IMR-90 (cell line): ENCODE results near the gene CXCL16. TPM values are rescaled to one million over a fixed set of nuclear protein-coding genes. Genes with fewer than 3 reads are reported as not detected.

Experiments used
- ATAC-seq: fragments of 200-7000 bp; cut with Tn5 transposase; 2 replicates; pipeline ENCODE4 v1.9.1; 2020; ENCODE audit warnings: low read depth, mild to moderate bottlenecking, moderate library complexity
- BruUV-seq: library from RNA; stranded (reverse); fragments of 400-500 nt; replicated peaks from 2 replicates; lab custom pipeline; 2021; lab: Mats Ljungman, UMichigan
- CTCF ChIA-PET: fragments of 300-600 bp; formaldehyde crosslinking; extraction: SDS; loops from one replicate; lab custom pipeline; 2021; ENCODE audit warnings: antibody characterized with exemption; lab: Yijun Ruan, JAX
- POLR2A ChIA-PET: fragments of 300-600 bp; sonication (Branson Sonifier 250); formaldehyde crosslinking; loops from one replicate; lab custom pipeline; 2022; ENCODE audit warnings: antibody characterized with exemption; ENCODE audit not compliant: unreplicated experiment; lab: Charles Lee
- DNase-seq: peaks from one replicate; pipeline ENCODE4 v3.0.0; 2013
- H2AFZ ChIP-seq: replicated peaks from 2 replicates; pipeline ENCODE3; 2013; ENCODE audit warnings: low read length, mild to moderate bottlenecking; ENCODE audit not compliant: poor library complexity
- H2AK5ac ChIP-seq: 2 replicates; pipeline ENCODE4 v1.6.1; 2013; ENCODE audit warnings: low read depth, low read length, inconsistent platforms
- H2AK9ac ChIP-seq: replicated peaks from 2 replicates; pipeline ENCODE3; 2013; ENCODE audit warnings: mild to moderate bottlenecking, low read depth, low read length, moderate library complexity; ENCODE audit not compliant: poor library complexity
- H2BK120ac ChIP-seq: 2 replicates; pipeline ENCODE4 v1.6.1; 2013; ENCODE audit warnings: low read depth, low read length, inconsistent platforms
- H2BK15ac ChIP-seq: 3 replicates; pipeline ENCODE4 v1.6.1; 2013; ENCODE audit warnings: low read depth, low read length, inconsistent platforms
- H2BK20ac ChIP-seq: 2 replicates; pipeline ENCODE4 v1.6.1; 2013; ENCODE audit warnings: low read depth, mild to moderate bottlenecking, inconsistent platforms, low read length, moderate library complexity
- H2BK5ac ChIP-seq: 2 replicates; pipeline ENCODE4 v1.6.1; 2013; ENCODE audit warnings: mild to moderate bottlenecking, low read depth, low read length, inconsistent platforms; ENCODE audit not compliant: poor library complexity, severe bottlenecking
- H3K14ac ChIP-seq: replicated peaks from 2 replicates; pipeline ENCODE4 v1.6.1; 2013; ENCODE audit warnings: low read depth, low read length, inconsistent platforms
- H3K18ac ChIP-seq: 2 replicates; pipeline ENCODE4 v1.6.1; 2013; ENCODE audit warnings: low read depth, low read length, control low read depth
- H3K23ac ChIP-seq: 2 replicates; pipeline ENCODE4 v1.6.1; 2013; ENCODE audit warnings: low read depth, low read length, inconsistent platforms
- H3K27ac ChIP-seq: 2 replicates; pipeline ENCODE4 v1.5.1; 2013; ENCODE audit warnings: mild to moderate bottlenecking, control low read depth, low read length; ENCODE audit not compliant: insufficient read depth
- H3K27me3 ChIP-seq: 2 replicates; pipeline ENCODE4 v1.6.1; 2013; ENCODE audit warnings: low read length; ENCODE audit not compliant: control insufficient read depth, insufficient read depth
- H3K36me3 ChIP-seq: 2 replicates; pipeline ENCODE4 v1.6.1; 2013; ENCODE audit warnings: low read length, mixed read lengths; ENCODE audit not compliant: control insufficient read depth, insufficient read depth
- H3K4ac ChIP-seq: 2 replicates; pipeline ENCODE4 v1.6.1; 2013; ENCODE audit warnings: low read depth, low read length, inconsistent platforms
- H3K4me1 ChIP-seq: 2 replicates; pipeline ENCODE4 v1.6.1; 2013; ENCODE audit warnings: low read length, mixed read lengths; ENCODE audit not compliant: control insufficient read depth, insufficient read depth
- H3K4me2 ChIP-seq: 2 replicates; pipeline ENCODE4 v1.6.1; 2013; ENCODE audit warnings: low read depth, mild to moderate bottlenecking, control low read depth, low read length, moderate library complexity
- H3K4me3 ChIP-seq: 2 replicates; pipeline ENCODE4 v1.5.1; 2013; ENCODE audit warnings: low read depth, mild to moderate bottlenecking, control low read depth, low read length, moderate library complexity; ENCODE audit not compliant: insufficient read depth
- H3K56ac ChIP-seq: 2 replicates; pipeline ENCODE4 v1.6.1; 2013; ENCODE audit warnings: low read length, inconsistent platforms; ENCODE audit not compliant: insufficient read depth; ENCODE audit errors: extremely low read depth
- H3K79me1 ChIP-seq, 2 experiments: 2 replicates each; pipeline ENCODE4 v1.6.1; 2013; ENCODE audit warnings: low read length in 2 of 2, inconsistent platforms in 1 of 2, low read depth in 1 of 2
- H3K9ac ChIP-seq: 2 replicates; pipeline ENCODE4 v1.6.1; 2013; ENCODE audit warnings: low read depth, low read length, control low read depth
- H3K9me1 ChIP-seq: 2 replicates; pipeline ENCODE4 v1.6.1; 2013; ENCODE audit warnings: low read length, inconsistent platforms; ENCODE audit not compliant: insufficient read depth
- H3K9me3 ChIP-seq: 2 replicates; pipeline ENCODE4 v1.6.1; 2013; ENCODE audit warnings: low read length; ENCODE audit not compliant: control insufficient read depth, insufficient read depth
- H4K20me1 ChIP-seq: 2 replicates; pipeline ENCODE4 v1.6.1; 2013; ENCODE audit warnings: low read length, inconsistent platforms; ENCODE audit not compliant: insufficient read depth
- H4K5ac ChIP-seq: 2 replicates; pipeline ENCODE4 v1.6.1; 2013; ENCODE audit warnings: mild to moderate bottlenecking, low read depth, low read length, control low read depth
- H4K8ac ChIP-seq, 2 experiments: 2 replicates each; pipeline ENCODE4 v1.6.1; 2013; ENCODE audit warnings: low read depth in 2 of 2, low read length in 2 of 2, control low read depth in 1 of 2, inconsistent platforms in 1 of 2
- H4K91ac ChIP-seq: 2 replicates; pipeline ENCODE4 v1.6.1; 2013; ENCODE audit warnings: low read depth, low read length, inconsistent platforms; ENCODE audit not compliant: insufficient read depth
- BHLHE40 ChIP-seq: fragments of 150-350 bp; IDR thresholded peaks from 2 replicates; pipeline ENCODE4 v1.6.1; 2016; ENCODE audit warnings: mild to moderate bottlenecking, low read depth, low read length
- CEBPB ChIP-seq: IDR thresholded peaks from 2 replicates; pipeline ENCODE4 v1.6.1; 2012; ENCODE audit warnings: low read depth, low read length, improper control_type of control experiment
- CHD1 ChIP-seq: IDR thresholded peaks from 2 replicates; pipeline ENCODE4 v1.6.1; 2012; ENCODE audit warnings: low read depth, low read length, improper control_type of control experiment
- FOS ChIP-seq: fragments of 150-350 bp; IDR thresholded peaks from 2 replicates; pipeline ENCODE4 v1.6.1; 2016; ENCODE audit warnings: low read depth, low read length
- MAFK ChIP-seq: IDR thresholded peaks from 2 replicates; pipeline ENCODE4 v1.6.1; 2012; ENCODE audit warnings: low read depth, low read length, improper control_type of control experiment
- MXI1 ChIP-seq: IDR thresholded peaks from 2 replicates; pipeline ENCODE4 v1.6.1; 2012; ENCODE audit warnings: low read depth, mild to moderate bottlenecking, low read length, moderate library complexity, borderline replicate concordance
- NFE2L2 ChIP-seq: fragments of 150-350 bp; IDR thresholded peaks from 2 replicates; pipeline ENCODE4 v1.6.1; 2016; ENCODE audit warnings: low read depth, mild to moderate bottlenecking, low read length
- RCOR1 ChIP-seq: IDR thresholded peaks from 2 replicates; pipeline ENCODE4 v1.6.1; 2012; ENCODE audit warnings: mild to moderate bottlenecking, low read length, improper control_type of control experiment; ENCODE audit not compliant: insufficient replicate concordance
- RFX5 ChIP-seq: IDR thresholded peaks from 2 replicates; pipeline ENCODE4 v1.8.0; 2012; ENCODE audit warnings: low read depth, mild to moderate bottlenecking, low read length, moderate library complexity
- SMC3 ChIP-seq: fragments of 150-350 bp; IDR thresholded peaks from 2 replicates; pipeline ENCODE4 v1.6.1; 2016; ENCODE audit warnings: low read depth, mild to moderate bottlenecking, antibody characterized with exemption, low read length, moderate library complexity
- WGBS, 2 experiments: methylation state at CpG; one replicate each; pipeline versions ENCODE4 v1.1.5 to v1.1.7; 2013; ENCODE audit warnings: missing lambda C conversion rate in 2 of 2; ENCODE audit not compliant: insufficient read length in 1 of 2; ENCODE audit errors: extremely low coverage in 2 of 2; 5-methylcytosine and 5-hydroxymethylcytosine counted together
- dilution Hi-C: fragments of 300-500 bp; cut with HindIII; formaldehyde crosslinking; loops from one replicate; pipeline ENCODE4 v1.14.3; 2018; ENCODE audit warnings: low sequenced_read_pairs; ENCODE audit not compliant: unreplicated experiment
- in situ Hi-C: fragments of 300-500 bp; cut with MboI; formaldehyde crosslinking; loops from 3 replicates; pipeline ENCODE4 v1.14.3; 2019; ENCODE audit warnings: low sequenced_read_pairs, inconsistent platforms, mixed read lengths
- intact Hi-C: fragments of 100-400 bp; cut with micrococcal nuclease; formaldehyde crosslinking; loops from 2 replicates; pipeline ENCODE4 v1.10.0; 2022
- polyA plus RNA-seq, 3 experiments: library from polyadenylated mRNA; depleted of rRNA; stranded (reverse); fragments of >200 nt; gene quantifications; 2 replicates each; pipeline ENCODE4 v1.2.3, GENCODE V29; 2012; ENCODE audit warnings: low replicate concordance in 1 of 3
- total RNA-seq: library from RNA; depleted of rRNA; stranded (reverse); fragments of >200 nt; gene quantifications from 2 replicates; pipeline ENCODE4 v1.2.3, GENCODE V29; 2012
- TF ChIP-seq, protein P1 (sequence below): conservative IDR thresholded peaks from 2 replicates; pipeline ENCODE4 v1.5.1; 2012; ENCODE audit warnings: mild to moderate bottlenecking, low read depth, low read length, improper control_type of control experiment
- TF ChIP-seq, protein P2 (sequence below): fragments of 150-350 bp; IDR thresholded peaks from 2 replicates; pipeline ENCODE4 v1.6.1; 2017; ENCODE audit warnings: mild to moderate bottlenecking, antibody characterized with exemption, low read length, low read depth
- TF ChIP-seq, protein P3 (sequence below): fragments of 150-350 bp; IDR thresholded peaks from 2 replicates; pipeline ENCODE4 v1.6.1; 2016; ENCODE audit warnings: low read depth, mild to moderate bottlenecking, low read length, moderate library complexity, borderline replicate concordance

Gene CXCL16
- total and polyA plus RNA-seq, 2 of the 4 experiments (the other 2 are of a cell fraction), result 0.36 to 1.6 TPM

DNA sequence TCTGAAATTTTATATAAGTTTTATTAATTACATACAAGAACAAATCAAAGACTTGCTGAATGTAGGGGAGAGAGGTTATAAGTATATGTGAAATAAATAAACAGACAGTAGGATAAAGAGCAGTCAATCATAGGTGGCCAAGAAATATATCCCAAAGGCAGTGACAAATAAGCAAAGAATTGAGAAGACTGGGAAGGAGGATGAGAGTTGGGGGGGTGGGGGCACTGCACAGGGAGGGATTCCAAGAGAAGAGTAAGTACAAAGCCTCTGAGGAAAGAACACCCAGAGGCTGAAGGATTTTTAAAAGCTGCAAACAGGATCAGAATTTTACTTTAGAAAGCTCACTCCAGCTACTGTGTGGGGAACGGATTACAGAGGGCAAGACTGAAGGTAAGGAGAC lies 38.6 kb downstream of the CXCL16 start:
- Histone ChIP-seq H3K9me3 (no peaks in the 10 kb centered on the region), H2AFZ (no peak overlapping the region), H2BK120ac (no peak overlapping the region), H2BK20ac (no peak overlapping the region), H3K14ac (no peak overlapping the region), H2AK9ac (no peak overlapping the region), H3K9me1 (peaks cover 8% of the 10 kb centered on the region), H4K20me1 (peaks cover 3% of the 10 kb centered on the region; the same call in 1 of the 2 replicates), H3K4me1 (peaks cover 4% of the 10 kb centered on the region; the same call in 1 of the 2 replicates), H4K91ac (no peak overlapping the region), H3K18ac (no peak overlapping the region), H3K36me3 (peaks cover 2% of the 10 kb centered on the region; the same call in 1 of the 2 replicates), H3K56ac (no peak overlapping the region), H3K9ac (no peak overlapping the region), H3K27ac (no peak overlapping the region), H3K27me3 (no peaks in the 10 kb centered on the region), H4K5ac (no peak overlapping the region), H3K79me1 (peaks cover 24 to 68% of the 10 kb centered on the region in 2 experiments), H4K8ac (no peak overlapping the region), H3K23ac (peak overlapping the region; percentile 12; the same call in 1 of the 2 replicates), H3K4me2 (no peak overlapping the region), H2AK5ac (no peak overlapping the region), H3K4me3 (no peak overlapping the region), H2BK15ac (no peak overlapping the region), H2BK5ac (no peak overlapping the region), H3K4ac (no peak overlapping the region)
- dilution Hi-C loops, result no loop called here
- CTCF ChIA-PET, result no interaction called here
- ATAC-seq, result no peak
- in situ Hi-C loops, result no loop called here
- BruUV-seq, result no TSS peak
- no peak for DNase-seq
- no peak for TF ChIP-seq CHD1
- TF ChIP-seq RCOR1, result no peak
- TF ChIP-seq MXI1, result no peak
- TF ChIP-seq, protein P1, sequence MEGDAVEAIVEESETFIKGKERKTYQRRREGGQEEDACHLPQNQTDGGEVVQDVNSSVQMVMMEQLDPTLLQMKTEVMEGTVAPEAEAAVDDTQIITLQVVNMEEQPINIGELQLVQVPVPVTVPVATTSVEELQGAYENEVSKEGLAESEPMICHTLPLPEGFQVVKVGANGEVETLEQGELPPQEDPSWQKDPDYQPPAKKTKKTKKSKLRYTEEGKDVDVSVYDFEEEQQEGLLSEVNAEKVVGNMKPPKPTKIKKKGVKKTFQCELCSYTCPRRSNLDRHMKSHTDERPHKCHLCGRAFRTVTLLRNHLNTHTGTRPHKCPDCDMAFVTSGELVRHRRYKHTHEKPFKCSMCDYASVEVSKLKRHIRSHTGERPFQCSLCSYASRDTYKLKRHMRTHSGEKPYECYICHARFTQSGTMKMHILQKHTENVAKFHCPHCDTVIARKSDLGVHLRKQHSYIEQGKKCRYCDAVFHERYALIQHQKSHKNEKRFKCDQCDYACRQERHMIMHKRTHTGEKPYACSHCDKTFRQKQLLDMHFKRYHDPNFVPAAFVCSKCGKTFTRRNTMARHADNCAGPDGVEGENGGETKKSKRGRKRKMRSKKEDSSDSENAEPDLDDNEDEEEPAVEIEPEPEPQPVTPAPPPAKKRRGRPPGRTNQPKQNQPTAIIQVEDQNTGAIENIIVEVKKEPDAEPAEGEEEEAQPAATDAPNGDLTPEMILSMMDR, result no peak
- TF ChIP-seq, protein P2, sequence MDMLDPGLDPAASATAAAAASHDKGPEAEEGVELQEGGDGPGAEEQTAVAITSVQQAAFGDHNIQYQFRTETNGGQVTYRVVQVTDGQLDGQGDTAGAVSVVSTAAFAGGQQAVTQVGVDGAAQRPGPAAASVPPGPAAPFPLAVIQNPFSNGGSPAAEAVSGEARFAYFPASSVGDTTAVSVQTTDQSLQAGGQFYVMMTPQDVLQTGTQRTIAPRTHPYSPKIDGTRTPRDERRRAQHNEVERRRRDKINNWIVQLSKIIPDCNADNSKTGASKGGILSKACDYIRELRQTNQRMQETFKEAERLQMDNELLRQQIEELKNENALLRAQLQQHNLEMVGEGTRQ, result no peak
- no peak for TF ChIP-seq CEBPB
- TF ChIP-seq FOS, result no peak
- TF ChIP-seq, protein P3, sequence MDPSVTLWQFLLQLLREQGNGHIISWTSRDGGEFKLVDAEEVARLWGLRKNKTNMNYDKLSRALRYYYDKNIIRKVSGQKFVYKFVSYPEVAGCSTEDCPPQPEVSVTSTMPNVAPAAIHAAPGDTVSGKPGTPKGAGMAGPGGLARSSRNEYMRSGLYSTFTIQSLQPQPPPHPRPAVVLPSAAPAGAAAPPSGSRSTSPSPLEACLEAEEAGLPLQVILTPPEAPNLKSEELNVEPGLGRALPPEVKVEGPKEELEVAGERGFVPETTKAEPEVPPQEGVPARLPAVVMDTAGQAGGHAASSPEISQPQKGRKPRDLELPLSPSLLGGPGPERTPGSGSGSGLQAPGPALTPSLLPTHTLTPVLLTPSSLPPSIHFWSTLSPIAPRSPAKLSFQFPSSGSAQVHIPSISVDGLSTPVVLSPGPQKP, result no peak
- no peak for TF ChIP-seq BHLHE40
- no peak for TF ChIP-seq MAFK
- TF ChIP-seq SMC3, result no peak
- TF ChIP-seq NFE2L2, result no peak
- TF ChIP-seq RFX5, result no peak
- POLR2A ChIA-PET, result no interaction called here
- no CpG with 5 or more reads among the region's 1 CpG for WGBS, 2 experiments
- intact Hi-C loops, result loop anchor here (5.0 kb wide), 1 partner anchor 134 kb away; no protein-coding TSS in a partner anchor
